22Rv1 (cell line): ENCODE data around the gene ICA1.

ENCODE experiments used
- CTCF ChIP-seq: fragments of 450-650 bp; IDR thresholded peaks from 2 replicates; pipeline ENCODE4 v1.5.1; 2017; ENCODE audit warnings: mild to moderate bottlenecking
- ZFX ChIP-seq: fragments of 450-650 bp; IDR thresholded peaks from 2 replicates; pipeline ENCODE4 v1.6.1; 2017; ENCODE audit warnings: antibody characterized with exemption, borderline replicate concordance

GRCh38 chr7:8258166-8258565 is 3.8 kb downstream of the ICA1 start:
- TF ChIP-seq CTCF (no peak), ZFX (no peak)
